ACHN (cell line): ENCODE data around the gene GPR176.
A peak's percentile ranks its signal among the peaks of the same experiment; 100 is the strongest.

Experiments used
- DNase-seq: peaks from one replicate; pipeline ENCODE4 v3.0.0-alpha.2; 2015
- in situ Hi-C: cut with HindIII; loops from 2 replicates; pipeline ENCODE4 v1.10.0; 2017; ENCODE audit warnings: low sequenced_read_pairs, low pct_ligation_motif_present, low pct_unique_long_range_greater_than_20kb

Gene GPR176

DNA sequence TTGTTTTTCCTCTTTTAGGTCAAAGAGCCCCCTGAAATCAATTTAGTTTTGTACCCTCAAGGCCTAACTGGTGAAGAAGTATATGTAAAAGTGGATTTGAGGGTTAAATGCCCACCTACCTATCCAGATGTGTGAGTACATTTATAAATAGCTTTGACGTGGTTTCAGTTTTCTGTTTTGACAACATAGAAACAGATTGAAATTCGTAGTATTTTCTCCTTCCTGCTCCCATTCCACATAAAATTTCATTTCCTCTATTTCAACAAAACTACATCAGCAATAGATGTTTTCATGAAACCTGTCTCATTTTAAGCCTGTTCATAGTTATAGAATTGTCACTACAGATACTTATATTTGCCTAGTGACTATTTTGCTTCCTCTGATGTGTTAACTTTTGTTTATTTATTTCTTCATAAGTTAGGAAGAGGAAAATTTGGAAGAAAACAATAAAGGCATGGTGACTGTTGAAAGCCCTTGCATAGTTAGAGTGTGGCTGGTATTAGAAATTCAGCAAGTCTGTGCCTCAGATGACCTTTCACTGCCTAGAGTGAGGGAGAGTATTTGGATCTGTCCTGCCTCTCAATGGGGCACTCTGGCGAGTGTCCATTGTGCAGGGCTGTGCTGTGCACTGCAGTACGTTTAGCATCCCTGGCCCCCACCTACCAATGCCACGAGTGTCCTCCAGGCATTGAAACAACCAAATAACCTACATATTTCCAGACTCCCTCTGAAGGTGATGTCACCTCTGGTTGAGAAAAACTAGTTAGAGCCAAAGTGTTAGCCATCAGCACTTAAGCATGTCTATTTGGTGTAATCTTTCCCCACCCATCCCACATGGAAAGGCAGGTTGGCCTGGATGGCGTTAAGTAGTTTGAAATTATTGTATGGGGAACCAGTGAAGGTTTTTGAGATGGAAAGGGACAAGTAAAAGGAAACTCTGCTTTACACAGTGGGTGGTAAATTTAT, 19.7 kb upstream of the GPR176 start:
- DNase-seq: no peak
- in situ Hi-C loops: no loop called here

DNA sequence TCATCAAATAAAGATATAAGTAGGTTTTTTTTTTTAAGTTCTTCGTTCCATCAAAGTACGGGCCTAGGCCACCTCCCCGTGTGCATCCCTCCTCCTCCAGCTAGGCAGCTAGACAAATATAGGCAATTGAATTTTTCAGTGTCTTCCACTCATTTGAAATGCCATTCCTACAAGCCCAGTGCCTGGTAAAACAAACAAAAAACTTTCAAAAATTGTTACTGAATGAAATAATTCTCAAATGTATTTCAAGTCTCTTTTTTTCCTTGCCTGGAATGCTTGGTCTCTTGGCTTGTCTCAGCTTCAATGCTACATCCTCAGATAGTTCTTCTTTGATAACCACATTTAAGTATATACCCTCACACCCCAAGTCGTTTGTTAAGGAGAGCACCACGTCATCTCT, 17.6 kb upstream of the GPR176 start:
- in situ Hi-C loops: no loop called here
- no peak for DNase-seq

DNA sequence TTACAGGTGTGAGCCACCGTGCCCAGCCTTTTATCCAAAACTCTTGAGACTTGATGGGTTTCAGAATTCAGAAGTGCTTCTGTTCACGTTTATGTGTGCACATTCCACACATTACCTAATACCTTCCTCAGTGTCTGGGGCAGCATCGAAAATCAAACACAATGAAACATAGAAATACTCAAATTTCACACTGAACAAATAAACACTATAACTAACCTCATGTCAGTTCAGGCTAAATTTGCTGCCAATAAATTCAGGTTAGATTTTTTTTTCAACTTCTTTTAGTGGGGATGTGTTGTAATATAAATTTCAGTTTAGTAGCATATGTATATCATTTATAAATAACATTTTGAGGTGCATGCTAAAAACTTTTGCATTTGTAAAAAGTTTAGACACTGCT, 16.6 kb upstream of the GPR176 start:
- no peak for DNase-seq
- in situ Hi-C loops: no loop called here

DNA sequence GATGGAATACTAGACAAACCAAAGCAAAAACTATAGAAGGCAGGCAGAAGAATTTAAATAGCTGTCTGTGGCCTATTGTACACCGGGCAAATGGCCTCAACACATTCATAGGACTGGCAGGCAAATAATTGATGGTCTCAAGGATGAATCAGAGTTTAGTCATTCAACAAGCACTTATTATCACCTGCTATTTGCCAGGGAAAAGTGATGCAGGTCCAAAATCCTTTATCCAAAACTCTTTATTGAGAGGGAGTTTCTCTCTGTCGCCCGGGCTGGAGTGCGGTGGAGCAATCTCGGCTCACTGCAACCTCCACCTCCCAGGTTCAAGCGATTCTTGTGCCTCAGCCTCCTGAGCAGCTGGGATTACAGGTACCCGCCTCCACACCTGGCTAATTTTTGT, 16.1 kb upstream of the GPR176 start:
- in situ Hi-C loops: no loop called here
- DNase-seq: peak; percentile 62

- DNase-seq: no peak
- in situ Hi-C loops: no loop called here
These were observed 15.2 kb upstream of the GPR176 start for GRCh38 chr15:39935241-39935640.

GRCh38 chr15:39934397-39935071, 14.5 kb upstream of the GPR176 start:
- in situ Hi-C loops: no loop called here
- DNase-seq: peak; percentile 47

DNA sequence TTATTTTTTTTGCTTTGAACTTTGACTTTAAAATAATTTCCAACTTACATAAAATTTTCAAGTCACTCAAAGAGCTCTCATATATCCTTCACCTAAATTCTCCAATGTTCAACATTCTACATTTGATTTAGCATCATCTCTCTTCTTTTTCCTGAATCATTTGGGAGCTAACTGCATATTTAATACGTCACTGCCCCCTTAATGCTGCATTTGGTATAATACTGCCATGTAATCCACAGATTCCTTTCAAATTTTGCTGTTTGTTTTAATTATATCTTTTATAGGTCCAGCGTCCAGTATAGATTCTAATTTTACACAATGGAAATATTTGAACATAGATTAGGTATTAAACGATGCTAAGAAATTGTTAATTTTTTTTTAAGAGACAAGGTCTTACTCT, 11.5 kb upstream of the GPR176 start:
- in situ Hi-C loops: no loop called here
- DNase-seq: no peak

DNA sequence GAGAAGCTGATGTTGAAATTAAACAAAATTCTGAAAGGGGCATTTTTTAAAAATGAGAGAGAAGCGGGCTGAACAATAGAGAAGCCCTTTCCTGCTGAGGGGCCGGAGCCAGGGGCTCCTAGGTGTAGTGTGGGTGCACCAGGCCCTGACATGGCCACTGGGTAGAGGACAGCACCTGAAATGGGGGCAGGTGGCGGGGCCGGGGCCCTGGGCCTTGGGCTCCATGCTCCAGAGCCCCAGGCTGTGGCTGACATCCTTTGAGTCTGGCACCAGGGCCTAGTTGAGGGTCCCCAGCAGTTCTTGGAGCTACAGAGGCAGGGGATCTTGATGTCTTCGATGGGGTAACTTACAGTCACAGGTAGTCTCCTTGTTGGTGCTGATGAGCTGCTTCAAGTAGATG, 6.5 kb upstream of the GPR176 start:
- no peak for DNase-seq
- in situ Hi-C loops: no loop called here

DNA sequence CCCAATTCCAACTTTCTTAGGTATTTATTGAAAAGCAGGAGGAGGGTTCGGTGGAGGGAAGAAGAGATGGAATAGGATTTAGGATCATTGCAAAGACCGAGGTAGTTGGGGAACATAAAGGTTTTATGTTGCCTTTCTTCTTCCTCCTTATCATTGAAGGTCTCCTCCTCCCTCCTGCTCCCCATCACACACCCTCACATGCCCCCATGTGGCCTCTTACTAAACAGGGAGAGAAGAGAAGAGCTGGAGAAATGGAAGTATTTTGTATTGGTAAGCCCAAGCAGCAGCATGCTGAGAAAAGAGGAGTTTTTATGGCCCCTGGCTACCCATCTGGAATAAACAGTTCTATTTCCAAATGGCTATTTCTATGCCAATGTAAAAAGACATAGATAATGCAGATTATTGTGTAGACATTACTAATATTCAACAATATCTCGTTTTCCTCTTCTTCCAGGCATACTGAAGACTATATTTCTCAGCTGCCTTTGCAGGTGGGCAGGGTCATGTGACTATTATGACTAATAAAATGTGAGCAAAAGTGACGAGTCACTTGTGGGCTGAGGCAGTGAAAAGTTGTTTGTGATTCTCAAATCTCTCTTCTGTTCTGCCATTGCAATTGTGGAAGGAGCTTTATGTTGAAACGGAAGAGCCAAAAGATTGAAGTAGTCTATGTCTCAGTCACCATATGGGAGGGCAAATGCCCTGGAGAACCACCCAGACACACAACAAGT, 5.2 kb upstream of the GPR176 start:
- in situ Hi-C loops: no loop called here
- DNase-seq: peak; percentile 55

GRCh38 chr15:39924437-39924836, 4.4 kb upstream of the GPR176 start:
- no peak for DNase-seq
- in situ Hi-C loops: no loop called here

- DNase-seq: no peak
- in situ Hi-C loops: no loop called here
These were observed 2.5 kb upstream of the GPR176 start for GRCh38 chr15:39922462-39923092.

DNA sequence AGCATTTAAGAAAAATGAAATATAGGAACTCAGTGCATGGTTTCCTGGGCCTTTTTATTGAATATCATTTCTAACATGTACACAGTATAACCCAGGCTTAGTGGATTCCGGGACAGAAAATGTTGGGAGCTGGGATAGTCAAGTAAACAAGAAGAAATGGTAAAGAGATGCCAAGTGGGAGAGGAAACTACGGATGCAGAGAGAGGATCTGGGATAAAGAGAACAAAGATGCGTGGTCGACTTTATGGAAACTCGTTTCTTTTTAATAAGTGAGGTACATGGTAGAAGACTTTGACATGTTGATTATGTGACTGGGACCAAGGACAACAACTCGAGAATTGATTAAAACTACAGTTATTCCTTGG, 1.2 kb upstream of the GPR176 start:
- no peak for DNase-seq
- in situ Hi-C loops: no loop called here

DNA sequence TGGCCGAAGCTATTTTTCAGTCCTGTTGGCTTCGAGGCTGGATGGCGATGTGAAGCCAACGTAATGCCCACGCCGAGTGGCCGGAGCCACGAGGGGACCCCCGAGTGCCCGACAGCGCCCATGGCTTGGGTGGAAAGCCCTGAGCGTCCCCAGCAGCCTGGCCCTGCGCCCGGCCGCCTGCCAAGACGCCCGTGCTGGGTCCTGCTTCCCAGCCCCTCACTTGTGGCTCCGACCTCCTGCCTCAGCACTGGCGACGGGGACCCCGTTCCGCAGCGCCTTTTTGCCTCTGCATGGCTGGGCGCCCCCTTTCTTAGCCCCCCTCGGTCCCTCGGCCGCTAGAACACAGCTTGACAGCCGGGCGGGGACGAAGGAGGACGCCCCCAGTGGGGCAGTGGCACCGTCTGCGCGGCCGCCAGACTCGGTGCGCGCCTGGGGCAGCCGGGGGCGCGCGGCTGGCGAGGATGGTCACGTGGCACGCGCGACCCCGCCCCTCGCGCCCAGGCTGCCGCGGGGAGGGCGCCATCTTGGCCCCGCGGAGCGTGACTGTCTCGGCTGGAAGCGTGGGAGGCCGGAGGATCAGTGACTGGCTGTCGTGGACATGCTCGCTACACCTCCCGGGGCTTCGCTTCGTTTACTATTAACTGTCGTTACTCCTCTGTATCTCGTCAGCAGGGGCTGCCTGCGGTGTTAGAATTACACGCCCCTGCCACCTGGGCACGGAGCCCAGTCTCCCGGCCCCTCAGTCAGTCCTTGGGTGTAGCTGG, 626 bp upstream of the GPR176 start:
- in situ Hi-C loops: no loop called here
- peak; percentile 92 for DNase-seq

GRCh38 chr15:39919411-39919747, 687 bp downstream of the GPR176 start:
- in situ Hi-C loops: no loop called here
- no peak for DNase-seq

DNA sequence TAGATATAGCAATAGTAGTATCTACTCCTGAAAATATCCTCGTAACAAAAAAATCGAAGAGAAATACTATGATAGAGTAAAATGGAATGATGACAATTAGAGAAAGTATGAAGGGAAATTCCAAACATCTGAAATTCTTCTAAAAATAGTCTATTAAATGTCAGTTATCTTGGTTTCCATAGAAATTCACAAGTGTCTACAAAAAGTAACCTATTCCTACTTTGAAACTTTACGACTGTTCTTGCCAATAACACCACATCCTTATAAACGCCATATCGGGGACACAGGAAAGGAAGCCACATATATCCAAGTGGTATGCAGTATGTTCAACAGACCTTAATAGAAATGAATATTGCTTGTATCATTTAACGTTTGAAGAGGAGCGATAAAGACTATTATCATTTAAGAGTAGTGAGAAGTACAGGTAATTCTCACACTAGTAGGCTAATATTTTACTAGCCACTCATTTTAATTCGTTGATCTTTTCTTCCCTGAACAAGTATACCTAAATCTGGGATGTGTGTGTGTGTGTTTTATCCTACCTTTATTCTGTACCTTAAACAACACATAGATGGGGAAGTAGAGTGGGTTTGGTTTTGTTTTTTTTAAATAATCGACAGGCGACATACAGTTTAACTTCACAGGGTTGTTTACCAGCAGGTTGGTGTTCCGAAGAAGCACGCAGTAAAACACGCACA, 1.2 kb downstream of the GPR176 start:
- peak; percentile 82 for DNase-seq

GRCh38 chr15:39914977-39915376, 5.1 kb downstream of the GPR176 start:
- DNase-seq: no peak
- in situ Hi-C loops: no loop called here

More for the DNA sequence above, 1.2 kb downstream of the GPR176 start:
- in situ Hi-C loops: no loop called here

DNA sequence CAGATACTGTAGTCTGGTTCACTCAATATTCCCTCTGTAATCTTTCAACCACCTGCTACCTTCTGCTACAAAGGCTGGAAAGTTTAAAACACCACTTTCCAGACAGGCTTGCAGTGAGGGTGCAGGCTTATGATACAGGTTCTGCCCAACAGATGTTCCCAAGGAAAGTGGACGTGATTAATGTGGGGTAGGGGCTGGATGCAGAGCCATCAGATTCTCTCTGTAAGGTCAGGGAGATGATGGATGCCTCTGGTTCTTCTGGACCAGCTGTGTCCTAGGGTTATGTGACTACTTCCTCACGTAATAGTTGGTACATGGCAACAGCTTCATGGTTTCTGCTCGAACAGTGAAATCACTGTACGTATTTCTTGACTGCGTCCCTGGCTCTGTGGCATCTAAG, 11.1 kb downstream of the GPR176 start:
- in situ Hi-C loops: no loop called here
- DNase-seq: no peak

DNA sequence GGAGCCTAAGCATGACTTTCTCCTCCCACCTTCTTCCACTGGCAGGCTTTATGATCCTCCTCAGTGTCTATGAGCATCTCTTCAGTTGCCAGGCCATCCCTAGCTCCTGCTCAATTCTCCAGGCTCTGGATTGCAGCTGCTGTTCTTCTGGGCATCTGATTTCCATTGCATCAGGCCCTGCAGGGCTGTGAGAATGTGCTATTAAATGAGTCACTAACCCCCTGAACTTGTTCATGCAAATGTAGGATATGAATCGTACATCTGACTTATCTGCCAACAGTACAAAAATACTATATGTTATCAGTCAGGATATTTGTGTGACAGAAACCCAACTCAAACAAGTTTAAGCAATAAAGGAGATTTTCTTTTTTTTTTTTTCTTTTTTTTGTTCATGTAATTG, 11.9 kb downstream of the GPR176 start:
- in situ Hi-C loops: no loop called here
- DNase-seq: peak; percentile 42
